ENCODE results near the gene POLD3.
"Not testable (repeated sequence)": the region's sequence is repeated elsewhere in the genome, so short reads cannot be mapped to it uniquely, and the experiment has no call there.

POLD3 gene

GRCh38 chr11:74583024-74583624 lies 9.3 kb upstream of the POLD3 start:
- DNase-seq = no peak

- not testable (repeated sequence) for DNase-seq
Measured at GRCh38 chr11:74590492-74590891, 1.9 kb upstream of the POLD3 start.

DNA sequence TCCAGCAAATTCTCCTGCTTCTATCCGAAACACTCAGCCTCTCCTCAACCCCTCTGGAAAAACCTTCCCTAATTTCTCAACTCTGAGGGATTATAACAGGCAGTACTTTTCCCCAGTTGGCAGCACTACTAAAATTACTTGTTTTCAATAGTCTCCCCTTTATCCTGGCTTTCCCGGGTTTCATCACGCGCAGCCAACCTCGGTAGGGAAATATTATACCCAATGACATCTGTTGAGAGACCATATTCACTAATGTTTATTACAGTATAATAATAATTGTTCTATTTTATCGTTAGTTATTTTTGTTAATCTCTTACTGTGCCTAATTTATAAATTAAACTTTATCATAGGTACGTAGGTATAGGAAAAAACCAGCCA lies 330 bp upstream of the POLD3 start:
- DNase-seq = no peak

DNA sequence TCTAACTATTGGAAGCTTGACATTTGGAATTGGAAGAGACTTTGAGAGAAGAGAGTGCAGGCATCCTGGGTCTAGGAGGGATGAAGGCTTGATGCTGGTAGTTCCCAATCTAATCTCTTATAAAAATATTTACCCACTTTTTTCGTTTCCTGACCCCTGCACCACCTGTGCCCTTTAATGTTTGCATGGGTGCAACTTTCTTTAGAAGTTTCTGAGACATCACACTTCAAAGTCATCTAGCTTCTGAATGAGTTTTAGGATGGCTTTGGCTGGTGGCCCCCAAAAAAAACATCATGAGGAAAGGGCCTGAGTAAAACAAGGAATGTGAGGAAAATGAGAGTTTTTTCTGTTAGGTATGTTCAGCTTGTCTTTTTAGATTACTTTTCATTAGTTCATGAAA lies 1.1 kb downstream of the POLD3 start:
- DNase-seq = no peak

GRCh38 chr11:74602637-74603556 lies 10.5 kb downstream of the POLD3 start:
- DNase-seq = no peak

- DNase-seq = no peak
Measured at GRCh38 chr11:74603845-74604244, 11.5 kb downstream of the POLD3 start.

- DNase-seq = no peak
Measured at GRCh38 chr11:74604311-74604710, 11.9 kb downstream of the POLD3 start.

- no peak for DNase-seq
Measured at GRCh38 chr11:74605403-74605802, 13.0 kb downstream of the POLD3 start.

DNA sequence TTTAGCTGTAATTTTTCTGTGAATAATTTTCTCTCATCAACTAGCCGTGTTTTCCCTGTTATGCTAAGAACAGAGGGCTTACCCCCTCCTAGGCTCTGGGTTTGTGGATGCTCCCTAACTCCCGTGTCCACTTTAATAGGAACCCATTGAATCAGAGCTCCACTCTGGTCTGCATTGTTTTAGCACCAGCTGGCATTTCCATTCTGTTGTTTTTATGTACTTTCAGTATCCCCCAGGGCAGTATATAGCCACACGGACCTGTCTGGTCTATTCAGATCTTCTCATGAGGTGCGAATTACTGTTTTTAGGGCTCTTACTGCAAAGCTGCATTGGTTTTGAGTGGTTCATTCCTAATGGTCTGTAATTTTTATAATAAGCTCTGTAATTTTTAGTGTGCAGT lies 16.0 kb downstream of the POLD3 start:
- no peak for DNase-seq

- DNase-seq = no peak
Measured at GRCh38 chr11:74611369-74611861, 19.0 kb downstream of the POLD3 start.

- DNase-seq = no peak
Measured at GRCh38 chr11:74612877-74613276, 20.5 kb downstream of the POLD3 start.

- no peak for DNase-seq
Measured at GRCh38 chr11:74615311-74615710, 22.9 kb downstream of the POLD3 start.

DNA sequence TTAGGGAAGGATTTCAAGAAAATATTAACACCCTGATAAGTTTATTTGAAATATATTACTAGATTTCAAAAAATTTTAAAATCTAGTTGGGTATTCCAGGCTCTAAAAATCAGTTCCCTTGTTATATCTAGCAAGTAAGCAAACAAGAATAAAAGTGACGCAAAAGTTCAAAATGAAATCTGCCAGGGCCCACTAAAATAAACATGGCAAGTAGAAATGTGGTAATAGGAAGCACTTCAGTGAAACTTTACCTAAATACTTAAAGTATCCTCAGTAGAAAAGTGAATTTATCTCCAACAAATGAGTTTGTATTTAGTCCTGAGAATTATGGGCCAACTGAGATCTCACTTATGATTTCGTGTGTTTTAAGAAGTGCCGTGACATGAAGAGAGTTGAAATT lies 23.6 kb downstream of the POLD3 start:
- no peak for DNase-seq

GRCh38 chr11:74620531-74620930 lies 28.1 kb downstream of the POLD3 start:
- no peak for DNase-seq

DNA sequence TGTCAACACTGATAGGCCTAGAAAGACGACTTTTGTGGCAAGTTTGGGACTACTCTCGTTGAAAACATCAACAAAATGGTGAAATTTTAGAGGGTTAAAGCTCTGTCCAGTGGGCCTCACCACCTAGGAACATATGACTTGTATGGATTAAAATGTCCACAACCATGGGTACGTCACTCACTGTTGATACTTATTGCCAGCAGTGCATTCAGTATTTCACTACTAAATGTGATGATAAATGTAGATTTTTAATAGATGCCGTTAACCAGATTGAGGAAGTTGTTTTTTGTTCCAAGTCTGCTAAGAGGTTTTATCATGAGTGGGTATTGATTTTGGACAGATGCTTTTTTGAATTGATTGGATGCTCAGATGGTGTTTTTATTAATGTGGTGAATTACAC lies 33.7 kb downstream of the POLD3 start:
- no peak for DNase-seq

DNA sequence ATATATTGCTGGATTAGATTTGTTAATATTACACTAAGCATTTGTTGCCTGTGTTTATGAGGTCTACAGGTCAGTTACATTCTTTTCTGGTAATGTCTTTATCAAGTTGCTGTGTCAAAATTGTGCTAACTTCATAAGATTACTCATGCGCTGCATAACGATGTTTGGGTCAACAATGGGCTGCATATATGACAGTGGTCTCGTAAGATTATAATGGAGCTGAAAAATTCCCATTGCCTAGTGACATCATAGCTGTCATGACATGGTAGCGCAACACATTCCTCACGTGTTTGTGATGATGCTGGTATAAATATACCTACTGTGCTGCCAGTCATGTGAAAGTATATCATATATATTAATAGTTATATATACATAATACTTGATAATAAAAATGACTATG lies 34.2 kb downstream of the POLD3 start:
- no peak for DNase-seq

GRCh38 chr11:74627381-74627780 lies 35.0 kb downstream of the POLD3 start:
- no peak for DNase-seq

- no peak for DNase-seq
Measured at GRCh38 chr11:74630043-74630442, 37.7 kb downstream of the POLD3 start.

- DNase-seq = no peak
Measured at GRCh38 chr11:74633406-74634393, 41.3 kb downstream of the POLD3 start.

DNA sequence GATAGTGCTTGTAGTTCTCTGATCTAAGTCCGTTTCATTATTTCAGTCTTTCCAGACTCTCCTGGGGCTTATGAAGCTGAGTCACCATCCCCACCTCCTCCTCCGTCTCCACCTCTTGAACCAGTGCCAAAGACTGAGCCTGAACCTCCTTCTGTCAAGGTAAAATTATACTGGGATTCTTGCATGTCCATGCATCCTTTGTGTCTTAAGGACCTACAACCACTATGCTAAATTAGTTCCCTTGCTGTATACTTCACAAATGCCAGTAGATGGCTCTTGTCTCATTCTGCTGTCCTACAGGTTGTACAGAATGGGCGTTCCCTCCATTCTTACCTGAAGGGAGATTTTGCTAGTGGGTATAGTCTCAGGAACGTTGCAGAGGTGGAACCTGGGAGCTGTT lies 42.2 kb downstream of the POLD3 start:
- DNase-seq = peak in 1 of 2 experiments; percentile 13

GRCh38 chr11:74636630-74637184 lies 44.3 kb downstream of the POLD3 start:
- DNase-seq = no peak

- no peak for DNase-seq
Measured at GRCh38 chr11:74637700-74638099, 45.3 kb downstream of the POLD3 start.

- DNase-seq = no peak
Measured at GRCh38 chr11:74638869-74639268, 46.5 kb downstream of the POLD3 start.

Measured in cerebellar nuclear complex (tissue), 1 donor.